Stimulated activated CD4-positive, alpha-beta T cell treated with anti-CD3 and anti-CD28 coated beads, Interleukin-4, amount 100 ng/mL, for 24 hours (primary cell): ENCODE results near the gene AOC2.
"Not testable (repeated sequence)": the region's sequence is repeated elsewhere in the genome, so short reads cannot be mapped to it uniquely, and the experiment has no call there.

ENCODE experiments used
- DNase-seq: peaks from one replicate; pipeline ENCODE4 v3.0.0-alpha.2; 2020

The AOC2 gene

DNA sequence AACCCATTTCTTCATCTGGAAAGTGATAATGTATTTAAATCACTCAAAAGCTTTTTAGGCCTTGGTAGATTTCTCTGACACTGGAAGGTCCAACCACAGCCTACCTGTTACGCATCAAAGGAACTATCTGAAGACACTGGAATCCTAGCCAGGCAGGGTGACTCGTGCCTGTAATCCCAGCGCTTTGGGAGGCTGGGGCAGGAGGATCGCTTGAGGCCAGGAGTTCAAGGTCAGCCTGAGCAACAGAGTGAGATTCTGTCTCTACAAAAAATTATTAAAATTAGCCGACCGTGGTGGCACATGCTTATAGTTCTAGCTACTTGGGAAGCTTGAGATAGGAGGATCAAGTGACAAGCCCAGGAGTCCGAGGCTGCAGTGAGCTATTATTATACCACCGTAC is 37.8 kb downstream of the AOC2 start:
- no peak for DNase-seq

DNA sequence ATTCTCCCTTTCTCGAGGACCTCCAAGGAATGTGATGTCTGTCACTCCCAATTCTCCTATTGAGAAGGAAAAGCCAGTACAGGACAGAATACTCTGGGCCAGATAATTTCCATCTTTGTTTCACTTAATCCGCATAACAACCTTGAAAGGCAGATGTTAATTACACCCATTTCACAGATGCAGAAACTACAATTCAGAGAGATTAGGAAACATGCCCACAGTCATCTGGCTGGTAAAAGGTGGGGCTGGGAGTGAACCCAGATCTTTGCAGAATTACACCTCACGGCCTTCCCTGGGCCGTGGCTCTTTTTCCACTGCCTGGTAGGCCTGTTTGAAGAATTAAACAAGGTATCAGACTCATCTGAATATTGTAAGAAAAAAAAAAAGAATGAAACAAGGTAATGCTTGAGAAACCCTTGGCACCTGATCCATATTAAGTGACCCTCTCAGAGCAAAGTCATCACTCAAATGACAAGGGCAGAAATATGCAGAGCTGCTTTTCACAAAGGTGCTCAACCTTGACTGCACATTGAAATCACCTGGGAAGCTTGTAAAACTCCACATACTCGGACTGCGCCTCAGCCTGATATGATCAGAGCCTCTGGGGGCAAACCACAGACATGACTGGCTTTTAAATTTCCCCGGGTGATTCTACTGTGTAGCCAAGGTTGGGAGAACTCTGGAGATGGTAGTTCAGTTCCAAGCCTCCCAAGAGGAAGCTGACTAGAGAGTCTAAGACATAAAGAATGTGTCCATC is 39.6 kb downstream of the AOC2 start:
- no peak for DNase-seq

DNA sequence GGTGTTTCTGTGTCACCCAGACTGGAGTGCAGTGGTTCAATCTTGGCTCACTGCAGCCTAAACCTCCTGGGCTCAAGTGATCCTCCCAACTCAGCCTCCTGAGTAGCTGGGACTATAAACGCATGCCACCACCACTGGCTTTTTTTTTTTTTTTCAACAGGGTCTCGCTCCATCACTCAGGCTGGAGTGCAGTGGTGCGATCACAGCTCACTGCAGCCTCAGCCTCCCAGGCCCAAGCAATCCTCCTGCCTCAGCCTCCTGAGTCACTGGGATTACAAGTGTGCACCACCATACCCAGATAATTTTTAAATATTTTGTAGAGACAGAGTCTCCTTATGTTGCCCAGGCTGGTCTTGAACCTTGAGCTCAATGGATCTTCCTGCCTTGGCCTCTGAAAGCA is 41.4 kb downstream of the AOC2 start:
- DNase-seq = not testable (repeated sequence)

DNA sequence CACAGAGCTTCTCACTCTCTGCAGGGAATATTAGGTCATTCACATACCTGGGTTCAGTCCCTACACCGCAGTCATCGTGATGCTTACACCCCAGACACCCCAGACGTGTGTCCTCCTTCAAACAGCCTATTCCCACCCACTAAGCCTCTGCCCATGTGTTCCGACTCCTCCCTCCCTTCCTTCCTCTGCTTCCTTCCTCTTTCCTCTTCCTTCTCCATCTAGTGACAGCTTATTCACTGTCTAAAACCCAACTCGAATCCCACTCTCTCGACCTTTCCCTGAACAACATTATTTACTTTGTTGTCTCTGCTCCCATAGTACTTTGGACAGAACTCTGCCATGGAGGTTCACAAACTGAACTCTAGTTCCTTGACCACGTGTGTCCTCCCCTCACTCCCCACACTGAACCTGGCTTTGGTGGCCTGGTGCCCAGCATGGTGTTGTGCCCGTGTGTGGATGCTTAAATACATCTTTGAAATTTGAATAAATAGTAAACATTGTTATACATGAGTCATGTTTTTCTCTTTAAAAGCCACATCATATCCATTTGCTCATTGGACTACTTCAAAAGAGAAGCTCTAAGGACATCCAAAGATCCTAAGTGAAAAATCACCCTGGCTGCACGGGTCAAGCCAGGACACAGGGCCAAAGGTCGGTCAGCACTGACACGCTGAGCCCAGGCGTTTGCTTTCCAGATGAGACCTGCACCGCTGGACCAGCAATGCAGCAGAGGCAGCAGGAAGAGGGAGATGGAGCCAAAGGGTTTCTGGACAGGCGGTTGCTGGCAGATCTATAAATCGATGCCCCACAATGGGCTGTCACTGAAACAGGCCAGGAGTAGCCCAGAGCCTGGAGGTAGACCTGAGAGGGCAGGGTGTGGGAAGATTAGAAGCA is 42.1 kb downstream of the AOC2 start:
- DNase-seq = no peak

DNA sequence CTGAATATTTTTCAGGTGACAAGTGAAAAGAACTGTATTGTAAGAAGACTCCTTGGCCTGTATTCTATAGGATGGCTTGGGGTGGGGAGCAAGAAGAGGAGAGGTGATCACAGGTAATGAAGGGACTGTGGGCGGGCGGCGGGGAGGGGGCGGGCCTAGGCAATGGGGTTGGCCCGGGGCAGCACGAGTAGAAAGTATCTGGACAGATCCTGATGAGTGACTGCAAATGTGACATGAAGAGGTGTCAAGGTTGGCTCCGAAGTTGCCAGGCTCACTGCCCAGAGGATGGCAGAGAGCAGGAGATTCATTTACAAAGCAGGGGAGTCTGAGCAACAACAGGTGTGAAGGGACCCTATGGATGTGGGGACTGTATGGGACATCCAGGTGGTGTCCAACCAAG is 45.4 kb downstream of the AOC2 start:
- no peak for DNase-seq

DNA sequence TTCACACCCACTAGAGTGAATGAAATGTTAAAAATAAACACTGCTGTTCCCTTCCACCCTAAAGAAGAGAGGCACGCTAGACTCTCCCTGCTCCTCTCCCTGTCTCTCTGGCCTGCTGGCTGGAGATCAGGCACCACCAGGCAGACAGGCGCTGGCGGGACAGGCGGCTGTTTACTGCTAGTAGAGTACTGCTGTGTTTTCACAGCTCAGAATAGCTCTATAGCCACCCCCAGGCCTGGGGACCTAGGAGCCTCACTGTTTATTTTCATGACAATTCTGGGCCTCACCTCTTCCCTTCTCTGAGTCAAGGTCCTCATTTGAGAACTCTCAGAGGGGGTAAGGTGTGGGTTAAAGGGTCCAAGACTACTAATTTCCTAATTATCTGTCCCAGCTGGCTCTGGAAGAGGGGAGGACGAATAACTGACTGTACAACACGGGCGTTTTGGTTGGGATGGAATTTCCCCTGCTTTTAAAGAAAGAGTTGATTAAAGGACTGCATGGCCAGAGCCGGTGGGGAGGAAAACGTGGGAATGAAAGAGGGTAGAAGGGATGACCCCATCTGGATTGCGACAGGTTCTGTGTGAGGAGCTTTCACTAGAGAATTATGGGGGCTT is 47.3 kb downstream of the AOC2 start:
- DNase-seq = no peak

DNA sequence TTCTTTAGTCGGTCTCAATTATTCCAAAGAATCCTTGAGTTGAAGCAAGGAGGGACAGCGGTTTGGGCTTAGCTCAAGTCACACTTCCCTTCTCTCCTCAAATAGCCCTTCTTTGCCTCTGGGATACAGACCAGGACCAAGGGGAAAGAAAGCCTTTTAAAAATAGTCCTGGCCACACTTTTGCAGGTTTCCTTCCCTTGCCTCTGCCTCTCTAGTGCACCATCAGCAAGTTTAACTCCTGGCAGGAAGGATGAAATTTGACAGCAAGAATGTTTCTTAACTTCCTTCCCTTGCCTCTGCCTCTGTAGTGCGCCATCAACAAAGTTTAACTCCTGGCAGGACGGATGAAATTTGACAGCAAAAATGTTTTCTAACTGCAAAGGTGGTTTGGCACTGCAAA is 49.0 kb downstream of the AOC2 start:
- no peak for DNase-seq

DNA sequence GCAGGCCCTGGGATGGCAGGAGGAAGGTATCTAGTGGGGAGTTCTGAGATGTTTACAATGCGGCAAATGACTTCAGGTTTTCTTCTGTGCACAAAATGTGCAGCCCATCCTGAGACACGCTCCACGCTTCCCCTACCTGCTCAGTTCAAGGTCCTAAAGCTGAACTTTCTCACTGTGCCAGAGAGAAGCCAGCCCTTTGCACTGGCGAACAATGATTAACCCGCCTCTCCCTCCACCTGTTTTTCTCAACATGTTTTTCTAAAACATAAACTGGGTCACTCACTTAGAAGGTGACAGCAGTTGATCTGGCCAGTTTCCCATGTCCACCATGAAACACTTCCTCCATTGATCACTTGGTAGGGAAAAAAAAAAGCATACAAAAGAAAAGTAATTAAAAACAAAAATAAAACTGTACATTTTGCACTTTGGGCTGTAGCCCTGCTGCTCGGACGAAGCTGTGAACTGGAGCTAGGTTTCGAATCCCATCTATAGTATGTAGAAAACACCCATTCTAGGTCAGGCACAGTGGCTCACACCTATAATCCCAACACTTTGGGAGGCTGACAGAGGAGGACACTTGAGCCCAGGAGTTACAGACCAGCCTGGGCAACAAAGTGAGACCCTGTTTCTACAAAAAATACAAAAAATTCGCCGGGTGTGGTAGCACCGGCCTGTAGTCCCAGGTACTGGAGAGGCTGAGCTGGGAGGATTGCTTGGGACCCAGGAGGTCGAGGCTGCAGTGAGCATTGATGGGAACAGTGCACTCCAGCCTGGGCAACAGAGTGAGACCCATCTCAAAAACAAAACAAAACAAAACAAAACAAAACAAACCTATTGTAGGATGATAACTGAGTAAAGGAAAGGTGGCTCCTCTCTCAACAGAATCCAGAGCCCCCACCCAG is 50.2 kb downstream of the AOC2 start:
- no peak for DNase-seq

DNA sequence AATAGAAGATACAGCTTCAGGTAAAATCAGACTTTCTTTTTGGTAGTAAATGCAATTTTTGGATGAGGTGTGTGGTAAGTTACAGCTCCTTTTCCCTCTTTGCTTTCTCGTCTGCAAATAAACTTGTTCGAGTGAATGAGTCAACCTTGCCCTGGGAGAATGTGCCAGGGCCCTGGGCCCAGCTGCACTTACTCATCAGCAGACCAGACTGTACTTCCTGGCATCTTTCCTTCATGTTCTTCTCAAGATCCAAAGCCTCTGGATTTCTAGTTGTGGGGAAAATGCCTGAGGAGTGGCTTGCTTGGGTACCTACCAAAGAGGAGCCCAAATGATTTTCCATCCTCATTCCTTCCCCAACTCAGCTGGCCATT is 50.8 kb downstream of the AOC2 start:
- DNase-seq = no peak

DNA sequence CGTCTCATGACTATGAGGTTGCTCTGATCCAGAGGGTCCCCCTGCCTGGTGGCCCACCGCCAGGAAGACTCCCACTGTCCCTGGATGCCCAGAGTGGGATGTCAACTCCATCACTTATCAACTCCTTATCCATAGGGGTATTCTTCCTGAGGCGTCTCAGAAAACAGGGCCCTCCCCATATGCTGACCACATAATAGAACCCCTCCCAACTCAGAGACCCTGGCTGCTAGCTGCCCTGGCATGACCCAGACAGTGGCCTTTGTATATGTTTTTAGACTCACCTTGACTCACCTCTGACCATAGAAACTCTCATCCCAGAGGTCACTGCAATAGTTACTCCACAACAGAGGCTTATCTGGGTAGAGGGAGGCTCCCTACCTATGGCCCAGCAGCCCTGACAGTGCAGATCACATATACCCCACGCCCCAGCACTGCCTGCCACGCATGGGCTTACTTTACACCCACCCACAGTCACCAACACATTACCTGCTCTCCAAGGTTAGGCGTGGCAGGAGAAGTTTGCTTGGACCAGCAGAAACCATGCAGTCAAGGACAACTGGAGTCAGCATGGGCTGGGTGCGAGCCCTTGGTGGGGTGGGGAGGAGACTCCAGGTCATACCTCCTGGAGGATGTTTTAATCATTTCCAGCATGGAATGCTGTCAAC is 53.9 kb downstream of the AOC2 start:
- DNase-seq = no peak

DNA sequence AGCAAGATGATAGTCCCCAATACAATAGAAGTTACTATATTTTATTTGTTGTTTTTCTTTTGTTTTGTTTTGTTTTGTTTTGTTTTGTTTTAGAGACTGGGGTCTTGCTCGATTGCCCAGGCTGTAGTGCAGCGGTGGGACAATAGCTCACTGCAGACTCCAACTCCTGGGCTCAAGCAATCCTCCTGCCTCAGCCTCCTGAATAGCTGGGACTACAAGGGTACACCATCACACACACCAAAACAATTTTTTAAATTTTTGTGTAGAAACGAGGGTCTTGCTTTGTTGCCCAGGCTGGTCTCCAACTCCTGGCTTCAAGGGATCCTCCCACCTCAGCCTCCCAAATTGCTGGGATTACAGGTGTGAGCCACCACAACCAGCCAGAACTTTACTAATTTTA is 55.6 kb downstream of the AOC2 start:
- not testable (repeated sequence) for DNase-seq
